Panc1 (cell line): ENCODE results near the gene USP6NL.

Experiments
- POLR2AphosphoS5 ChIP-seq: IDR thresholded peaks from 2 replicates; pipeline ENCODE4 v1.6.1; 2012; ENCODE audit warnings: mild to moderate bottlenecking, low read depth, low read length, moderate library complexity
- SIN3A ChIP-seq: IDR thresholded peaks from 2 replicates; pipeline ENCODE4 v1.6.1; 2012; ENCODE audit warnings: low read depth, mild to moderate bottlenecking, low read length, moderate library complexity, borderline replicate concordance; ENCODE audit not compliant: insufficient read depth
- TCF7L2 ChIP-seq: IDR thresholded peaks from 2 replicates; pipeline ENCODE4 v1.6.1; 2011; ENCODE audit warnings: mild to moderate bottlenecking, low read depth, low read length, inconsistent platforms
- TF ChIP-seq, protein P1 (sequence below): fragments of 450-650 bp; IDR thresholded peaks from 2 replicates; pipeline ENCODE4 v1.5.1; 2017; ENCODE audit warnings: mild to moderate bottlenecking
- TF ChIP-seq, protein P2 (sequence below), 2 experiments: IDR thresholded peaks; 2 replicates each; pipeline ENCODE4 v1.6.1; 2011 to 2012; ENCODE audit warnings: low read depth in 2 of 2, control low read depth in 1 of 2, low read length in 1 of 2, mild to moderate bottlenecking in 1 of 2, moderate library complexity in 1 of 2; ENCODE audit not compliant: insufficient read depth in 1 of 2

DNA sequence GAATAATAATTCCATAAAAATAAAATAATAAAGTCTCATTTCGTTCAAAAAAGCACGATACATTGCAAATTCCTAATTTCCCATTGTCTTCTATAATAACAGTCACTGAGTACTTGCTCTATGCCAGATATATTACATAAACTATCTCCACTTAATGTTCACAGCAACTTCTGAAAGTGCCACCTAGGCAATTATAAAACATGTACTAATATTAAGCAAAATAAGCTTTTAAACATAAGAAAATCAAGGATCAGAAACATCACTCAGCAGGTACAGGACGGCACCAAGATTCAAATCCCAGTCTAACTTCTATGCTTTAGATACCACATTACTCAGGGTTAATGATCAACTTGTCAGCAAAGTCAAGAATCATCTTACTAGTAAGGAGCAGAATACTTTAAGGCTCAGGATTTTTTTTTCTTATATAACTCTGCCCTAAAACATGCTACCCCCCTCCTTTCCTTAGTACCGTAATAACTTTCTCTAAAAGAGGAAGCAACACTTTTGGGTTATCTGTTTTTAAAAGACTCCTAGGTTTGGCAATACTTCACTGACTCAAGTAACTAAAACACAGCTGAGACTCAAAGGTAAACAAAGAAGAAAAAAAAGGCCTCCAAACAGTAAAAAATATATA is 51.3 kb downstream of the USP6NL start:
- TF ChIP-seq, protein P1, sequence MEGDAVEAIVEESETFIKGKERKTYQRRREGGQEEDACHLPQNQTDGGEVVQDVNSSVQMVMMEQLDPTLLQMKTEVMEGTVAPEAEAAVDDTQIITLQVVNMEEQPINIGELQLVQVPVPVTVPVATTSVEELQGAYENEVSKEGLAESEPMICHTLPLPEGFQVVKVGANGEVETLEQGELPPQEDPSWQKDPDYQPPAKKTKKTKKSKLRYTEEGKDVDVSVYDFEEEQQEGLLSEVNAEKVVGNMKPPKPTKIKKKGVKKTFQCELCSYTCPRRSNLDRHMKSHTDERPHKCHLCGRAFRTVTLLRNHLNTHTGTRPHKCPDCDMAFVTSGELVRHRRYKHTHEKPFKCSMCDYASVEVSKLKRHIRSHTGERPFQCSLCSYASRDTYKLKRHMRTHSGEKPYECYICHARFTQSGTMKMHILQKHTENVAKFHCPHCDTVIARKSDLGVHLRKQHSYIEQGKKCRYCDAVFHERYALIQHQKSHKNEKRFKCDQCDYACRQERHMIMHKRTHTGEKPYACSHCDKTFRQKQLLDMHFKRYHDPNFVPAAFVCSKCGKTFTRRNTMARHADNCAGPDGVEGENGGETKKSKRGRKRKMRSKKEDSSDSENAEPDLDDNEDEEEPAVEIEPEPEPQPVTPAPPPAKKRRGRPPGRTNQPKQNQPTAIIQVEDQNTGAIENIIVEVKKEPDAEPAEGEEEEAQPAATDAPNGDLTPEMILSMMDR: no peak
- TF ChIP-seq POLR2AphosphoS5: no peak
- TF ChIP-seq TCF7L2: no peak
- TF ChIP-seq SIN3A: no peak
- TF ChIP-seq, protein P2, sequence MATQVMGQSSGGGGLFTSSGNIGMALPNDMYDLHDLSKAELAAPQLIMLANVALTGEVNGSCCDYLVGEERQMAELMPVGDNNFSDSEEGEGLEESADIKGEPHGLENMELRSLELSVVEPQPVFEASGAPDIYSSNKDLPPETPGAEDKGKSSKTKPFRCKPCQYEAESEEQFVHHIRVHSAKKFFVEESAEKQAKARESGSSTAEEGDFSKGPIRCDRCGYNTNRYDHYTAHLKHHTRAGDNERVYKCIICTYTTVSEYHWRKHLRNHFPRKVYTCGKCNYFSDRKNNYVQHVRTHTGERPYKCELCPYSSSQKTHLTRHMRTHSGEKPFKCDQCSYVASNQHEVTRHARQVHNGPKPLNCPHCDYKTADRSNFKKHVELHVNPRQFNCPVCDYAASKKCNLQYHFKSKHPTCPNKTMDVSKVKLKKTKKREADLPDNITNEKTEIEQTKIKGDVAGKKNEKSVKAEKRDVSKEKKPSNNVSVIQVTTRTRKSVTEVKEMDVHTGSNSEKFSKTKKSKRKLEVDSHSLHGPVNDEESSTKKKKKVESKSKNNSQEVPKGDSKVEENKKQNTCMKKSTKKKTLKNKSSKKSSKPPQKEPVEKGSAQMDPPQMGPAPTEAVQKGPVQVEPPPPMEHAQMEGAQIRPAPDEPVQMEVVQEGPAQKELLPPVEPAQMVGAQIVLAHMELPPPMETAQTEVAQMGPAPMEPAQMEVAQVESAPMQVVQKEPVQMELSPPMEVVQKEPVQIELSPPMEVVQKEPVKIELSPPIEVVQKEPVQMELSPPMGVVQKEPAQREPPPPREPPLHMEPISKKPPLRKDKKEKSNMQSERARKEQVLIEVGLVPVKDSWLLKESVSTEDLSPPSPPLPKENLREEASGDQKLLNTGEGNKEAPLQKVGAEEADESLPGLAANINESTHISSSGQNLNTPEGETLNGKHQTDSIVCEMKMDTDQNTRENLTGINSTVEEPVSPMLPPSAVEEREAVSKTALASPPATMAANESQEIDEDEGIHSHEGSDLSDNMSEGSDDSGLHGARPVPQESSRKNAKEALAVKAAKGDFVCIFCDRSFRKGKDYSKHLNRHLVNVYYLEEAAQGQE (IDR thresholded peaks at IDR 0.05; ENCODE audit: insufficient read depth in 1 of 2, low read depth in 2 of 2, low read length in 1 of 2): no peak
